T-helper 9 cell (primary cell): ENCODE results near the gene RHOT1.

ENCODE experiments used
- DNase-seq: peaks from one replicate; pipeline ENCODE4 v3.0.0-alpha.2; 2020

RHOT1 gene

GRCh38 chr17:32274643-32275042 lies 132.3 kb downstream of the RHOT1 start:
- no peak for DNase-seq
